Subcutaneous adipose tissue (tissue), 4 donors: ENCODE measurements around the gene COL26A1. TPM values are rescaled to one million over a fixed set of nuclear protein-coding genes. Genes with fewer than 3 reads are reported as not detected.

Experiments
- total RNA-seq, 4 donors: library from RNA; depleted of rRNA; stranded (reverse); fragments of >200 nt; gene quantifications; one replicate each; pipeline ENCODE4 v1.1.0, GENCODE V29; 2016
- TF ChIP-seq, protein P1 (sequence below): fragments of 450-650 bp; IDR thresholded peaks from one replicate; pipeline ENCODE4 v1.5.1; 2016; ENCODE audit warnings: low read depth, mild to moderate bottlenecking, control low read depth, antibody characterized with exemption, moderate library complexity

The COL26A1 gene
- total RNA-seq, 4 donors from 2014 or later = not detected

GRCh38 chr7:101597941-101598340, 235.3 kb downstream of the COL26A1 start:
- TF ChIP-seq, protein P1, sequence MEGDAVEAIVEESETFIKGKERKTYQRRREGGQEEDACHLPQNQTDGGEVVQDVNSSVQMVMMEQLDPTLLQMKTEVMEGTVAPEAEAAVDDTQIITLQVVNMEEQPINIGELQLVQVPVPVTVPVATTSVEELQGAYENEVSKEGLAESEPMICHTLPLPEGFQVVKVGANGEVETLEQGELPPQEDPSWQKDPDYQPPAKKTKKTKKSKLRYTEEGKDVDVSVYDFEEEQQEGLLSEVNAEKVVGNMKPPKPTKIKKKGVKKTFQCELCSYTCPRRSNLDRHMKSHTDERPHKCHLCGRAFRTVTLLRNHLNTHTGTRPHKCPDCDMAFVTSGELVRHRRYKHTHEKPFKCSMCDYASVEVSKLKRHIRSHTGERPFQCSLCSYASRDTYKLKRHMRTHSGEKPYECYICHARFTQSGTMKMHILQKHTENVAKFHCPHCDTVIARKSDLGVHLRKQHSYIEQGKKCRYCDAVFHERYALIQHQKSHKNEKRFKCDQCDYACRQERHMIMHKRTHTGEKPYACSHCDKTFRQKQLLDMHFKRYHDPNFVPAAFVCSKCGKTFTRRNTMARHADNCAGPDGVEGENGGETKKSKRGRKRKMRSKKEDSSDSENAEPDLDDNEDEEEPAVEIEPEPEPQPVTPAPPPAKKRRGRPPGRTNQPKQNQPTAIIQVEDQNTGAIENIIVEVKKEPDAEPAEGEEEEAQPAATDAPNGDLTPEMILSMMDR = no peak

GRCh38 chr7:101598422-101598985, 235.8 kb downstream of the COL26A1 start:
- TF ChIP-seq, protein P1 = no peak

- TF ChIP-seq, protein P1 = no peak
These were observed 236.5 kb downstream of the COL26A1 start for GRCh38 chr7:101598986-101599771.

DNA sequence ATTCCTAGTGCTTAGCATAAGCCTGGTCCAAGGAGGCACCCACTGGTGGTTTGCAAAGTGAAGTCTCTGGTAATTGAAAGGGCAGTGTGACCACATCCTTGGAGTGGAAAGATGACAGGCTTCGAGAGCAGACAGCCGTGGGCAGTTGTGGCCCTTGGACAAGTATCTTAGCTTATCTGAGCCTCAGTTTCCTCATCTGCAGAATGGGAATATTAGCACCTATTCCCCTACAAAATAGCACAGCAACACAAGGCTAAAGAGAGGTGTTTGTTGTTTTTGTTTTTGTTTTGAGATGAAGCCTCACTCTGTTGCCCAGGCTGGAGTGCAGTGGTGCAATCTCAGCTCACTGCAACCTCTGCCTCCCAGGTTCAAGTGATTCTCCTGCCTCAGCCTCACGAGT, 237.1 kb downstream of the COL26A1 start:
- TF ChIP-seq, protein P1 = no peak

GRCh38 chr7:101602082-101602481, 239.4 kb downstream of the COL26A1 start:
- TF ChIP-seq, protein P1 = no peak

DNA sequence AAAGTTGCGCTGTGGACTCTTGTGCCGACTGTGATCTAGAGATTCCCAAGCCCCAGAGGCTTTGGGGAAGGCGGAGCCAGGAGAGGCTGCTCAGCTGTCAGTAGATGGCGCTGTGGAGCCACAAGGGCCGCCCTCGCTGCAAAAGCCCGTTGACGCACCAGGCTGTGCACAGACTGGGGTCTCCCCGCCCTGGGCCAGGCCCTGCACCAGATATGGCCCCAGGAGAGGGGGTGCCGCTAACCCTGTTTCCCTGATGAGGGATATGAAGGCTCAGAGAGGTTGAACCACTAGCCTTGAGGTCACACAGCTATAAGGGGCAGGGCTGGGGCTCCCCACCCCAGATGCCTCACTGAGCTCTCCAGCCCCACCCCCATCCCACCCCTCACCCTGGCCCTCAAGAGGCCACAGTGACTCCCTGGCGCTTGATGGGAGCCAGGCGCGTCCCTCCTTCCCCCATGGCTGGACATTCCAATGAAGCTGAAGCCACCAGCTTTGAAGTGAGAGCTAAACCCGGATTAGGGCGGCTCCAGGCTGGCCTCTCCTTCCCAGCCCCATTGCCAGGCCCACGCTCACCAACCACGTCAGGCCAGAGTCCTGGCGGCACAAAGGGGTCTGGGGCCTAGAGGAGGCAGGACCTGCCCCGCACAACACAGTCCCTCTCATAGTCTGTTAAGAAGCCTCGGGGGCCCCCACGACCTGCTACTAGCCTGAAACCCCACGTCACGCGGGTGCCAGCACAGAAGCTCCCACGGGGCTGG, 240.0 kb downstream of the COL26A1 start:
- TF ChIP-seq, protein P1 = no peak

GRCh38 chr7:101604331-101604933, 241.8 kb downstream of the COL26A1 start:
- TF ChIP-seq, protein P1 = no peak
